ENCODE data around the gene AGBL1.

DNA sequence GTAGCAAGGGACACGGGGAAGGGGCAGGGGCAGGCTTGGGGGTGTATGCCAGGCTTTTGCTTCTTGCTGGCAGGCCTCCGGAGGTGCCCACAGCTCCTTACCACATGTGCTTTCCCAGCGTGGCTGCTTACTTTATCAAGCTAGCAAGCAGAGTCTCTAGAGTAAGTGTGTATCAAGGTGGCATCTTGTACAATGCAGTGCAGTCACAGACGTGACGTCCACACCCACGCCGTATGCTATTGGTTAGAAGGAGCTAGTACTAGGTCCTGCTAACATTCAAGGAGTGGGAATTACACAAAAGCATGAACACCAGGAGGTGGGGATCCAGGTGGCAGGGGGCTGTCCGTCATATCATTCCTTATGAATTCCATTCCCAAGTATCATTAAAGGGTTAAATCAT, 15.3 kb upstream of the AGBL1 start:
- TF ChIP-seq, protein P1, sequence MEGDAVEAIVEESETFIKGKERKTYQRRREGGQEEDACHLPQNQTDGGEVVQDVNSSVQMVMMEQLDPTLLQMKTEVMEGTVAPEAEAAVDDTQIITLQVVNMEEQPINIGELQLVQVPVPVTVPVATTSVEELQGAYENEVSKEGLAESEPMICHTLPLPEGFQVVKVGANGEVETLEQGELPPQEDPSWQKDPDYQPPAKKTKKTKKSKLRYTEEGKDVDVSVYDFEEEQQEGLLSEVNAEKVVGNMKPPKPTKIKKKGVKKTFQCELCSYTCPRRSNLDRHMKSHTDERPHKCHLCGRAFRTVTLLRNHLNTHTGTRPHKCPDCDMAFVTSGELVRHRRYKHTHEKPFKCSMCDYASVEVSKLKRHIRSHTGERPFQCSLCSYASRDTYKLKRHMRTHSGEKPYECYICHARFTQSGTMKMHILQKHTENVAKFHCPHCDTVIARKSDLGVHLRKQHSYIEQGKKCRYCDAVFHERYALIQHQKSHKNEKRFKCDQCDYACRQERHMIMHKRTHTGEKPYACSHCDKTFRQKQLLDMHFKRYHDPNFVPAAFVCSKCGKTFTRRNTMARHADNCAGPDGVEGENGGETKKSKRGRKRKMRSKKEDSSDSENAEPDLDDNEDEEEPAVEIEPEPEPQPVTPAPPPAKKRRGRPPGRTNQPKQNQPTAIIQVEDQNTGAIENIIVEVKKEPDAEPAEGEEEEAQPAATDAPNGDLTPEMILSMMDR (IDR thresholded peaks at IDR 0.05; ENCODE audit: extremely low read depth in 1 of 2, insufficient read depth in 1 of 2, low read depth in 1 of 2, low read length in 2 of 2): no peak
- TF ChIP-seq POLR2A (IDR thresholded peaks at IDR 0.05; ENCODE audit: low read depth, low read length) (no peak), EZH2 (IDR thresholded peaks at IDR 0.05; ENCODE audit: borderline replicate concordance, low read depth, low read length, severe bottlenecking) (no peak), POLR2AphosphoS5 (IDR thresholded peaks at IDR 0.05; ENCODE audit: insufficient read depth, low read depth, low read length) (no peak), MYC (IDR thresholded peaks at IDR 0.05; ENCODE audit: low read depth, low read length) (no peak), FOS (IDR thresholded peaks at IDR 0.05; ENCODE audit: borderline replicate concordance, insufficient read depth, low read length) (no peak), JUN (IDR thresholded peaks at IDR 0.05; ENCODE audit: borderline replicate concordance, insufficient read depth, insufficient read length, low read depth) (no peak)
- TF ChIP-seq, protein P2, sequence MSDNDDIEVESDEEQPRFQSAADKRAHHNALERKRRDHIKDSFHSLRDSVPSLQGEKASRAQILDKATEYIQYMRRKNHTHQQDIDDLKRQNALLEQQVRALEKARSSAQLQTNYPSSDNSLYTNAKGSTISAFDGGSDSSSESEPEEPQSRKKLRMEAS (IDR thresholded peaks at IDR 0.05; ENCODE audit: insufficient read depth, insufficient read length): no peak

Data from endothelial cell of umbilical vein (primary cell).